LNCaP clone FGC (cell line): ENCODE data around the gene NTHL1.

Experiments used
- DNase-seq: peaks from one replicate; pipeline ENCODE4 v3.0.0-alpha.2; 2011; ENCODE audit warnings: low read depth
- H3K4me3 ChIP-seq: 2 replicates; pipeline ENCODE4 v1.5.1; 2011; ENCODE audit warnings: mild to moderate bottlenecking, low read depth, low read length, control low read depth
- TF ChIP-seq, protein P1 (sequence below): IDR thresholded peaks from 2 replicates; pipeline ENCODE4 v1.5.1; 2012; ENCODE audit warnings: mild to moderate bottlenecking; ENCODE audit not compliant: control insufficient read depth, insufficient read depth; ENCODE audit errors: extremely low read depth

The NTHL1 gene

DNA sequence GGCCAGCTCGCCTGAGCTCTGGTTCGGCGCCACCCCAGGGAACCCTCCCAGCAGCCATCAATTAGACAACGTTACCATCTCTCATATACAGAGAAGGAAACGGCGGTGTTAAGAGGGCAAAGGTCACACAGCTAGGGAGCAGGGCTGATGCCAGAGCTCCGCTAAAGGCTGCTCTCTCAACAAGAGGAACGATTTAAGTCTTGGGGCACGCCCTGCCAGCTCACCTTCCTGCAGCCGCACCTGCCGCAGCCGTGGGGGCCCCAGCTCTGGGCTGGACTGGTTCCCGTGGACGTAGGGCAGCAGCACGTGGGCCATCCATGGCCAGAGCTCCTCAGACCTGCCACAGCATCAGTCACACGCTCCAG lies 44.6 kb upstream of the NTHL1 start:
- DNase-seq = no peak
- no peak overlapping the region for H3K4me3 ChIP-seq
- TF ChIP-seq, protein P1, sequence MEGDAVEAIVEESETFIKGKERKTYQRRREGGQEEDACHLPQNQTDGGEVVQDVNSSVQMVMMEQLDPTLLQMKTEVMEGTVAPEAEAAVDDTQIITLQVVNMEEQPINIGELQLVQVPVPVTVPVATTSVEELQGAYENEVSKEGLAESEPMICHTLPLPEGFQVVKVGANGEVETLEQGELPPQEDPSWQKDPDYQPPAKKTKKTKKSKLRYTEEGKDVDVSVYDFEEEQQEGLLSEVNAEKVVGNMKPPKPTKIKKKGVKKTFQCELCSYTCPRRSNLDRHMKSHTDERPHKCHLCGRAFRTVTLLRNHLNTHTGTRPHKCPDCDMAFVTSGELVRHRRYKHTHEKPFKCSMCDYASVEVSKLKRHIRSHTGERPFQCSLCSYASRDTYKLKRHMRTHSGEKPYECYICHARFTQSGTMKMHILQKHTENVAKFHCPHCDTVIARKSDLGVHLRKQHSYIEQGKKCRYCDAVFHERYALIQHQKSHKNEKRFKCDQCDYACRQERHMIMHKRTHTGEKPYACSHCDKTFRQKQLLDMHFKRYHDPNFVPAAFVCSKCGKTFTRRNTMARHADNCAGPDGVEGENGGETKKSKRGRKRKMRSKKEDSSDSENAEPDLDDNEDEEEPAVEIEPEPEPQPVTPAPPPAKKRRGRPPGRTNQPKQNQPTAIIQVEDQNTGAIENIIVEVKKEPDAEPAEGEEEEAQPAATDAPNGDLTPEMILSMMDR = no peak

- H3K4me3 ChIP-seq = no peak overlapping the region
- TF ChIP-seq, protein P1 = no peak
- no peak for DNase-seq
These were observed 44.1 kb upstream of the NTHL1 start for GRCh38 chr16:2091547-2092255.

DNA sequence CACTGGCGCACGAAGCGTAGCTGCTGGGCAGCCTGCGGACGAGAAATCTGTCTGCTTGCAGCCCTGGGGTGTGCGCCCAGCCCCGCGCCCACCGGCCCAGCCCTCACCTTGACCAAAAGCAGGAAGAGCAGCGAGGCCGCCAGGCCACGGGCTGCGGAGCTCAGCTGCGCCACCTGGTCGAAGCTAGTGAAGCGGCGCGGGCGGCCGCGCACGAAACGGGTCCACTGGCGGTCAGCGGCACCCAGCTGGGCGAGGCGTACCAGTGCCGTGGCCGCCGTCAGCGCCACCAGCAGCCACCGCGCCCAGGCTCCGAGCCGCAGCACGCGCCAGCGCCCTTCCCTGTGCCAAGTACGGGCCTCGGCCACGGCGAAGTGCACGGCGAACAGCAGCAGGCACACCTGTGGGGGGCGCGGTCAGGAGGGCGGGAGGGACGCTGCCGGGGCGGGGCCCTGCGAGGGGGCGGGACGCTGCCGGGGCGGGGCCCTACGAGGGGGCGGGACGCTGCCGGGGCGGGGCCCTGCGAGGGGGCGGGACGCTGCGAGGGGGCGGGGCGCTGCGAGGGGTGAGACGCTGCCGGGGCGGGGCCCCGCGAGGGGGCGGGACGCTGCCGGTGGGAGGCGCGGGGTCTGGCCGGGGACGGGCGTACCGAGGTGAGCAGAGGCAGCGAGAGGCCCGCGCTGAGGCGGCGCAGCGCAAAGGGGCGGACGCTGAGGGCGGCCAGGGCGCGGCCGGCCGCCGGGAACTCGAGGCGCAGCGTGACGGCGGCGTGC lies 43.3 kb upstream of the NTHL1 start:
- no peak for DNase-seq
- TF ChIP-seq, protein P1 = no peak
- no peak overlapping the region for H3K4me3 ChIP-seq

DNA sequence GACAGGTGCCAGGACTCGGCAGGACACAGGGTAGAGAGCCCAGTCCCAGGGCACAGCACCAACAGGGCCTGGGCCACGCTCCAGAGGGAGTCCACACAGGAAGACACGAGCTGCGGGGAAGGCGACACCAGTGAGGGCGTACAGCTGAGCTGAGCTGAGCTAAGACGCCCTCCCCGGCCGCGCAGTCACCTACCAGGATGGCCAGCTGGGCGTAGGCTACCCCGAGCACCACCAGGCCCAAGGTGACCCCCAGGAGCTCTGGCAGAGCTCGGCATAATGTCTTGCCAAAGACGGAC lies 42.8 kb upstream of the NTHL1 start:
- no peak for DNase-seq
- TF ChIP-seq, protein P1 = no peak
- no peak overlapping the region for H3K4me3 ChIP-seq

GRCh38 chr16:2089706-2090480 lies 42.3 kb upstream of the NTHL1 start:
- TF ChIP-seq, protein P1 = no peak
- no peak for DNase-seq
- H3K4me3 ChIP-seq = no peak overlapping the region

GRCh38 chr16:2088759-2089358 lies 41.2 kb upstream of the NTHL1 start:
- DNase-seq = no peak
- TF ChIP-seq, protein P1 = no peak

More at GRCh38 chr16:2088759-2089358, 41.2 kb upstream of the NTHL1 start:
- no peak overlapping the region for H3K4me3 ChIP-seq
